Measurements from ENCODE around the gene PDE4D.
A peak's percentile ranks its signal among the peaks of the same experiment; 100 is the strongest.
"Not testable (repeated sequence)": the region's sequence is repeated elsewhere in the genome, so short reads cannot be mapped to it uniquely, and the experiment has no call there.

The PDE4D gene

GRCh38 chr5:59600153-59600552, 293.4 kb downstream of the PDE4D start:
- no peak for DNase-seq

DNA sequence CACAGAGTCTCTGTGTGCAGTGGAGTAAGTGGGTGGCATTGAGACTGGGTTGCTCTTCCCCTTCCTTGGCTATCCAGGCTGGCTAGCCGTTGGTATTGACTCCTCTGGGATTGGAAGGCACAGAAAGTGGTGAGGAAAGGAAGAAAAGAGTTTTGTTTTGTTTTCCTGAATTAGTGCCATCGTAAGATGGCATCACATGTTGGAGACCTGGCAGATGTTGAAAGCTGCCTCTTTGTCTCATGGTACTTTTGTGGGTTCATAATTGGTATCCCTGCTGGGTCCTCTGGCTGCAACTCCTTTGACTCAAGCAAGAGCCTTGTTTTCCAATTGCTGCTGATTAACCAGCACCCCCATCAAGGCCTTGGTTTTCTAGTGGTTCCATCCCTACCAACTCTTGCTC, 293.8 kb downstream of the PDE4D start:
- no peak for DNase-seq

DNA sequence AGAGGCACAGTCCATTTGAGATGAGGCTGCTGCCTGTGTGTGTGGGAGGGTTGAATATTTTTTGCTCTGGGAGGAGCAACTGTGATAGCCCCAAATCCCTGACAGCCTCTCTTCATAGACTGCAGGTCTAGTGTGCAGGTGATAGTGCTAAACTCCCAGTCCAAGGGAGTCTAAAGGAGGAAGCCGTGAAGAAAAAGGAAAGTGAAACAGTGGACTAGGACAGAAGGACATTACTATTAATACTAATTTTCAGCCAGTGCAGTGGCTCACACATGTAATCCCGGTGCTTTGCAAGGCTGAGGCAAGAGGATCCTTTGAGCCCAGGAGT, 295.0 kb downstream of the PDE4D start:
- DNase-seq = no peak

GRCh38 chr5:59597690-59598546, 295.6 kb downstream of the PDE4D start:
- DNase-seq = no peak

DNA sequence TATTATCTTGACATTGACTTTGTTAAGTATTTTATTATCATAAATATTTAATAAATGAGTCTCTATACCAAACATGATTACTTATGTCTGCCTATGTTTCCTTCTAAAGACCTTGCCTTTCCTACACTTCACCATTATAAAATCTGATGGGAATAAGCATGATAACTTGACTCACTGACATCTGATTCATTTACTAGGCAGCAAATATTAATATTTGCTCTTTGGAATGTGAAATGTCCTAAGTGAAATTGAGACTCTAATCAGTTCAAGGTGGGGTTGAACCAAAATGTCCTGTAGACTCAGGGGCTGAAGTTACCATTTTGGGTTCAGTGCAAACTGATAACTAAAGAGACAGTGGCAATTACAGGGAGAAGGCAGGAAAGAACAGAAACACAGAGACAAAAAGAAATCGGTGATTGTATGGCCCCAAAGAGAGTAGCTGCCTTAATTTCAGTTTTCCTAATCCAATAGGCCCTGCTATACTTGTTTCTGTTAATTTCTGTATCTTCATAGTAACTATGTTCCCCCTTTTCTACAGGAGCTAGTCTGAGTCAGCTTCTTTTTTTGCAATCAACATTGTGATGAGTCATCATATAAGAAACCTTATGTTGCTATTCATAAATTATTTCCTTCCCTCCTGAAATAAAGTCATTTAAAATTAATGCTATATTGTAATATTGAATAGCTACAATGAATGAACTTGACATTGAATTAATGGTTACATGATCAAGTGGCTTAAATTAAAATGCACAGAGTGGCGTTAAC, 296.8 kb downstream of the PDE4D start:
- no peak for DNase-seq

DNA sequence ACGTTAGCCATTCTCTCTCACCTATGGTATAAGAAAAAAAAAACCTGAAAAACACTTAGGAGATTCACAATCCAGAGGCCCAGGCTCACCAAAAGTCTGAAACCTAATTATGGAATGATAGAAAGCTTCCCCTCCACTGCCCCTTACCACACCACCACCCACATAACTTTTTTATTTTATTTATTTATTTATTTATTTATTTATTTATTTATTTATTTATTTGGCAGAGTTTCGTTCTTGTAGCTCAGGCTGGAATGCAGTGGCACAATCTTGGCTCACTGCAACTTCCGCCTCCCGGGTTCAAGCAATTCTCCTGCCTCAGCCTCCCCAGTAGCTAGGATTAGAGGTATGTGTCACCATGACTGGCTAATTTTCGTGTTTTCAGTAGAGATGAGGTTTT, 299.4 kb downstream of the PDE4D start:
- not testable (repeated sequence) for DNase-seq

DNA sequence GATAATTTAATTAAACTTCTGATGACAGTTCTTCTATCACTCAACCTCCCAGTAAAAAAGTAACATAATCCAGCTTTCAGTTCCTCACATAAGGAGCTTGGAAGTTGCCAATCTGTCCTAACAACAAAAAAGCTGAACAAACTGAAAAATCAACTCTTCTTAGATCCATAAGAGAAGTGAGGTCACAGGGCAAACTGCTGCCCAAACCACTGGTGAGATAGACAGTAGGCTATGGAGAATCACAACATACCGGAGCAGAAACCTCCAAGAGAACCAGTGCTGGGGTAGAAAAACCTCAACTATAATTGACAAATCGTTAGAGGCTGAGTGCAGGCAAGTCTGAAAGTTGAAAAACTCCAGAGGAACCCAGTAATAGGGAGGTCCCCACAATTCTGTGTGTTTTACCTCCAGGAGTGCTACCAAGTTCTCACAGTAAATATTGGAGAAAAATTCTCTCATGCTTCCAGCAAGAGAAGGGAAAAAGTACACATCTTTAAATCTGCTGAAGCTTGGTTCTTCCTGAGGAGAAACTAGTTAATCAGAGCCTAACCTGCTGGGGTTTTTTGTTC, 300.0 kb downstream of the PDE4D start:
- DNase-seq = no peak

DNA sequence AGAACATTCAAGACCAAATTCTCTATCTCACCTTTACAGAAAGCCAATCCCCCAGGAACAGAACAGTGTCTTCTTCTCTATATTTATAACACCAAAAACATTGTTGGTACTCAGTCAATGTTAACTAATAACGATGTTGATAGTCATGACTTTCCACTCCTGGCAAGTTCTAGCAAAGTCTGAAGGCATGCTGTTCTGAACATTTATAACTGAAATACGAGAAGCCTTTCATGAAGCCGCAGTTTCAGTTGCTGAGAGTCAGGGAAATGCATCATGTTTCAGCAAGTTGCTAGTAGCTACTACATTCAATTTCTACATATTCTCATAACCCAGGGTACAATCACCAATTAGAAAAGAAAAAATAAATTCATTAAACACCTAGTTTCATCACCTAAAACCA, 301.4 kb downstream of the PDE4D start:
- DNase-seq = no peak

- DNase-seq = no peak
Observed at GRCh38 chr5:59591162-59591561, 302.4 kb downstream of the PDE4D start.

- no peak for DNase-seq
Observed at GRCh38 chr5:59588922-59589321, 304.6 kb downstream of the PDE4D start.

DNA sequence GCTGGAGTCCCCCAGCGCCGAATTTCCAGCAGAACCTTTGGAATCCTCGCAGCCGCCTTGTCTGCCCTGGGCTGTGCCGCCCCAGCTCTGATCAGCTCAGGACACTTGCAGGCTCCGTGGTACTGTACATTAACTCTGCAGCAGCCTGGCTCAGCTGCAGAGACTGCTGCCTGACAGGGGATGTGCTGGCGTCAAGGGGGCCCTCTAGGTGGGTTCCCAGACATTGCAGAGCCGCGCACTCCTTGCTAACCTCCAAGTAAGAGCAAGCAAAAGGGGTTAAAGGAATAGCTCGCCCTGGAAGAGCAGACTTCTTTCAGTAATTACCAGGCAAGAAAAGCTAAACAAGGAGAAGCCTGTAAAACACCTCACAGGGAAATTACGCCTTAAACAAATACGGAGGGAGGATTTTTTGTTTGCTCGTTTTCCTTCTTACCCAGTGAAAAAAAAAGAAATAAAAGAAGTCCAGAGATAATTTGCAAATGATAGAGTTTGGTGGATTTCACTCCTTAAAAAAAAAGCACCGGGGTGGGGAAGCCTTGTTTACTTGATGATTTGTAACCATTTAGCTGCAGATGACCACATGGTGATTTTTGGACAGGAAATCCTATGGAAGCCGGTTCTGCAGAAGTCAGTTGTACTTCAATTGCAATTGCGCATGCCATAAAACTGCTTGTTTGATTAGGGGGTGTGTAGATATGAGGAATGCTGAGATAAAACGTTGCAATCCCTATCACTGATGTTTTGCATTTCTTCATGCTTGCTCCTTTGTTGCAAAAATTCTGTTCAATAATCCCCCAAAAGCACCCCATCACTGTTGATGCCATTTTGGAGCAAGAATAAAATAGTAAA, 305.8 kb downstream of the PDE4D start:
- DNase-seq = peak; percentile 54

DNA sequence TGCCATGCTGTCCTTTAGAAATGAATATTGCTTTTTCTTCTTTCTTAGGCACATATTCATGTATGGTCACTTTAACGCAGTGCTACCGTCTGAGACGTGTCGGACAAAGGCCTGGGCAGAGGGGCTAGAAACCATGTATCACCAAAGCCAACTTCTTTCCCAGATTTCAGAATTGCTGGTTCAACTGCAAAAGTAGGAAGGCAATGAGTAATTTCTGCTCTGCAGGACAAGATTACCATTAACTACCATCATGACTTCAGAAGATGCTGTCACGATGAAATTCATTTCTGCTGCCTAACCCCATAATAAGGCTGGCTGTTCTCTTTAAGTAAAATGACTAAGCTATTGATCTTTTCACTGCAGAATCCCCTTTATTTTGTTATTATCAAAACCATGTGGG, 306.7 kb downstream of the PDE4D start:
- DNase-seq = no peak

DNA sequence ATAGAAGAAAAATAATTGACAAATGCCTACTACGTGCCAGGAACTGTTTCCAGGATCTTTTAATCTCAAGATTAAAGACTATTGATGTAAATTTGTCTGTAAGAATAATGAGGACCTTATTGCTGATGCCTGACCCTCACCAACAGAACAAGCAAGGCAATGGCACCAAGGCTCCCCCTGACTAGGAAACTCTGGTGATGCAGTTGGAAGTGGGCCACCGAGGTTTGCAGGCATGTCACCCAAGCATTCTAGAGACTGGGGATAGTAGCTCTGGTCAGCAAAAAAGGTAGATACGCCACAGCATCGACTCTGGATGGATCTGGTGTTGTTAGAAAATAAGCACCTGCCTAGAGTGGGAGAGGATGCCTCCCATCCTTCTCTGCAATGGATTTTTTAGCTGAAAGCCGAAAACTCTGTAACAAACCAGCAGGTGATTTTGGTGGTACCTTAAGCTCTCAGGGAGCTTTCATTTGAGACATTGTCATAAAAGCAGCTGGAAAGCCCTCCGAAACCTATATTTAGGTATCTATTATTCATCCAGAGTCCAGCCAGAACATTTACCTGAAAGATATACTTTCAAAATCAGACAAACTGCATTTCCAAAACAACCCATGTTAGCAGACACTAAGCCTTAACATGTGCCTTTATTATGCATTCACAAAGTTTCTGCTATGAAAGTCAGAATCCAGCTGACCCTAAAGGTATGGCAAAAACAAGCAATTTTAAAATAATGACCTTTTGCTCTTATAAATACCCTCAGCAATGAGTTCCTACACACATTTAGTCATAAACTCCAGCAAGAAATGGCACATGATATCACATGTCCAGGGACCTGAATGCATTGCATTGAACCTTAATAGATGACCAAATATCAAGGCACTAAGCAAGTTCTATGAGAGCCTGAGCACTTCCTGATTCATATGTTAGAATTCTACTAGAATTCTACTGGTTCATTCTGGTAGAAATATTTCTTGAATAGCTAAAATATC, 308.4 kb downstream of the PDE4D start:
- DNase-seq = no peak

DNA sequence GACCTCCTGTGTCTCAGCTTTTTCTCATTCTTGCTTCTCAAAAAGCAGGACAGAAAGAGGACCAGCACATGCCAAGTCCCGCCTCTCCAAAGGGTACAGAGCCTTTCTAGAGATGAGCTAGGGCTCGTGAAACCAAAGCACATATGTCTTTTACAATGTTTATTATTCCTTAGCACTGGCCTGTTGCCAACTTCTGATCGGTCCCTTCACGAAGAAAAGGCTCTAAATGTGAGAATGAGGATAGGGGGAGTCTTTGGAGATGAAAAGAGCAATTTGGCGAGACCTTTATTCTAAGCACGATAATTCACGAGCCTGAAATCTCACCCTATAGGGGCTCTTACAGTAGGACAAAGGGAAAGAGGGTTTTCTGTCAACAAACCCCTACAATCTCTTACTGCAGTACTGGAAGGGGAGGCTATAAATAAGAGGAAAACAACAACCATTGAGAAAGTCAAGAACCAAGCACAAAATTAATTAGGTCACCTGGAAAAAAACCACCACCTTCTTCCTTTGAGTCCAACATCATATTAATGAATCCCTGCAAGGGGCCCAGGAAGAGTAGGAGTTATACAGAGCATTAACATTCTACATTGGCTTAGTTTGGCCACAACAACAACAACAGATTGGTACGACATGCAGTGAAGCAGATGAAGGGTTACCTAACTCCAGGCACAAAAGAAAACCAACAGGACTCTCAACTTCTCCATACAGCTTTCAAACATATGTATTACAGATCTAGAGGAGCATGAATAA, 309.5 kb downstream of the PDE4D start:
- peak; percentile 25 for DNase-seq

DNA sequence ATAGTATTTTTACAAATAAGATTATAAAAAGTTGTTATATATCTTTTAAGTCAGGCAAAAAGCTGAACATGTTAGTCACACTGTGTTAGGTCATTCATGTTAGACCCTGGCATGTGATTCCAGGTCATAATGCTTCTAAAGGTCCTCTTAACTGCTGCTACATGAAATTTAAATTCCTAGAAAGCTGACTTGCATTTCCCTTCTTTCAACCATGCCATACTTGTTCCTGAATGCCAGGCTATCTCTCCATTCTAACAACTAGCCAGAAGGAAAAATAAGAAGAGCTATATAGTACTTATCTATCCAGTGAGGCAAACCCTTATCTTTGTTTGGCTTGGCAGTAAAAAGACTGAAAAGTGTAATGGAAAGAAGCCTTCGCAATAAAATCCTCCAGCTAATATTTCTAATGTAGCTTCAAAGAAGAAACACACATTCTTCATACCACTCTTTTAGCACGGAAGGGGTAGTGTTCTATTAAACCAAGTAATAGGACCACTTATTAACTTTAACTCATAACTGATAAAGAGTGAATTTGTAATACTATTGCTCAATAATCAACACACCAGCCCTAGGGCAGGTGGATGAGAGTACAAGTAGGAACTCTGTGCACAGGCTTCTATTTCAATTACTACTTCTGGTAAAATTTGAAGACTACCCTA, 310.2 kb downstream of the PDE4D start:
- no peak for DNase-seq

DNA sequence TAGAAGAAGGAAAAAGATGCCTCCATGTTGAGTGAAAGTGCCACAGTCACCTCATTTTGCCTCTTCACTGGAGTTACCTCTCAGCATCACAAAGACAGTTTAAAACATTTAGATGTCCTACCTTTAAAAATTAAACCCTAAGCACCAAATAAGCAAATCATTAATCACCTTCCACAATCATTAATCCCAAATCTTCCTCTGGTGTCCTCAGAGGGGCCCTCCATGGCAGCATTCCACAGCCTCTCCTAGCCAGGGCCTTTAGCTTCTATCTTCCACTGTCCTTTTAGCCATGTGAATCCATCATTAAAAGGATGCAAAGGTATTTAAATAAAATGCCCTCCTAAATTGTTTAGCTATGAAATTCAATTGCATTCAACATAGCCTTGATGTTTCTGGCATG, 310.8 kb downstream of the PDE4D start:
- DNase-seq = no peak

GRCh38 chr5:59579824-59580167, 313.7 kb downstream of the PDE4D start:
- no peak for DNase-seq

DNA sequence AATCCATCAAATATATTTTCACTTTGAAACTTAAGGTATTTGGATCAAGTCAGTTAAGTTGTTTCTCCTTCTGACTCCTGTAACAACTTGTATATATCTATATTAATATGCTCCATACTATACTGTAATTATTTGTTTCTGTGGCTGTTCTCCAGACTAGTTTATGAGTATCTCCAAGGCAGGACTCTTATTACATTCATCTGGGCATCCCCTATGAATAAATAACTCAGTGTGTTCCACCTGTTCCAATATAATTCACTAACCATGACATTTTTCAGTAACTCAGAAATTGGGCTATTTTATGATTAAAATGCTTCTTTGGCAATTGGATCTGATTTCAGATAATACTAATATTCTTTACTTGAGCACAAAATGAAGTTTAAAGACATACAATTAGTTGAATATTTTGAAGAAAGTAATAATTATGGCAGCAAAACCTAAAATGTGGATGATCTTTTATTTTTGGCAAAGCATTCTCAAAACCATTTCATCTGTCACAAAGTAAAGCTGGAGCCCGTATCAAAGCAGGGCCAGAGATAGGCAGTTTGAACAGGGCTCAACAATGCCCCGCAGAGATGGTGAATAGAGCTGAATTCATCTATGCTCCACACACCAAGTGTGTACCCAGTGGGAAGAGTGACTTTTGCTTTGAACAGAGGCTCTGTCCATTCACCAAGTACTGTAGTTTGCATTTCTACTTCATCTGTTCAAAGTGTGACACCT, 314.3 kb downstream of the PDE4D start:
- no peak for DNase-seq

DNA sequence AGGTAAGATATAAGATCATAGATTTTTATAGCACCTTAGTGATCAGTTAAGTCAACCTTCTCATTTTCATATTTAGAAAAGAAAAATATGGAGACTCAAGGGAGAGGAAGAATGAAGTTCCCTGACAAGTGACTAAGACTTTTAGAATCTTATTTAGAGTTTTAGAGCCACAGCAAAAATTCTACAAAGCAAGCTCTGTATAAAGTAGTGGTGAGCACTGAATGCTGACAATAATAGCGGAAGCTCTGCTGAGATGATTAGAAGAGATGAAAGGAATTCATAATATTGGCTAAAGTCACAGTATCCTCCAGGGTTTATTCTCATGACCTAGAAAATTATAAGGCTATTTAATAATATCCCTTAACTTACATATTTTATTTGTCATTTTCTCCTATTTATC, 316.0 kb downstream of the PDE4D start:
- no peak for DNase-seq

Data from NCI-H2081 treated with DMSO at 0.1 percent for 48 hours (cell line).